OCI-LY7 (cell line): ENCODE results near the gene EPB41L2.

Source experiments
- CTCF ChIP-seq: fragments of 200-600 bp; sonication (generic); conservative IDR thresholded peaks from 2 replicates; pipeline ENCODE4 v1.5.1; 2014; ENCODE audit warnings: mild to moderate bottlenecking, antibody characterized with exemption, low read length, moderate library complexity, mixed read lengths
- EZH2phosphoT487 ChIP-seq: fragments of 200-600 bp; sonication (generic); IDR thresholded peaks from 2 replicates; pipeline ENCODE4 v1.6.1; 2018; ENCODE audit warnings: low read depth, borderline replicate concordance, mild to moderate bottlenecking, mixed run types, antibody characterized with exemption, low read length, moderate library complexity, mixed read lengths

- no peak for TF ChIP-seq CTCF
- no peak for TF ChIP-seq EZH2phosphoT487
These were observed 247.6 kb downstream of the EPB41L2 start for GRCh38 chr6:130815200-130816071.
